K562 (cell line): ENCODE data around the gene SEC14L1. TPM values are rescaled to one million over a fixed set of nuclear protein-coding genes. Genes with fewer than 3 reads are reported as not detected.

Experiments used
- ATAC-seq: fragments of 200-7000 bp; cut with Tn5 transposase; 3 replicates; pipeline ENCODE4 v1.9.1; 2020; ENCODE audit warnings: moderate library complexity
- BruUV-seq: library from RNA; stranded (reverse); fragments of 400-500 nt; replicated peaks from 2 replicates; lab custom pipeline; 2021; lab: Mats Ljungman, UMichigan
- CTCF ChIA-PET: fragments of 300-600 bp; formaldehyde crosslinking; extraction: SDS; loops from one replicate; lab custom pipeline; 2021; ENCODE audit warnings: low intra/inter-chr PET ratio; lab: Yijun Ruan, JAX
- POLR2A ChIA-PET: fragments of 300-600, 350-650 bp; sonication (Branson Sonifier 250); formaldehyde crosslinking; extraction: SDS; loops from one replicate; lab custom pipeline; 2021; ENCODE audit warnings: antibody characterized with exemption, inconsistent platforms; lab: Yijun Ruan, JAX
- DNase-seq, 4 experiments: peaks; one replicate each; pipeline versions ENCODE4 v3.0.0 to v3.0.0-alpha.2; 2011 to 2018; ENCODE audit warnings: low spot score in 3 of 4, mixed read lengths in 3 of 4; ENCODE audit errors: extremely low read depth in 1 of 4
- FAIRE-seq: peaks from 2 replicates; lab custom pipeline; 2011; peaks lifted over from hg19 to GRCh38; lab: Jason Lieb, UNC
- H2AFZ ChIP-seq: 2 replicates; pipeline ENCODE4 v1.6.0; 2011; ENCODE audit warnings: low read depth, low read length, control low read depth, inconsistent platforms
- H3K27ac ChIP-seq: fragments of 200-600 bp; 3 replicates; pipeline ENCODE4 v1.8.0; 2011; ENCODE audit warnings: low read depth, mild to moderate bottlenecking, control low read depth, inconsistent platforms, low read length, moderate library complexity, mixed read lengths; ENCODE audit errors: extremely low read depth
- H3K27me3 ChIP-seq, 2 experiments: fragments of 300-600 bp in 1 of 2; 2 replicates in 1 of 2; 3 replicates in 1 of 2; pipeline versions ENCODE4 v1.6.0 to v1.8.0; 2011; ENCODE audit warnings: inconsistent platforms in 2 of 2, low read length in 2 of 2, mild to moderate bottlenecking in 1 of 2, mixed read lengths in 1 of 2, moderate library complexity in 1 of 2; ENCODE audit not compliant: control insufficient read depth in 2 of 2, insufficient read depth in 2 of 2
- H3K36me3 ChIP-seq: fragments of 300-600 bp; 3 replicates; pipeline ENCODE4 v1.8.0; 2011; ENCODE audit warnings: mild to moderate bottlenecking, low read length, inconsistent platforms; ENCODE audit not compliant: control insufficient read depth, insufficient read depth
- H3K4me1 ChIP-seq, 2 experiments: fragments of 200-600 bp in 1 of 2; replicated peaks in 1 of 2; 2 replicates in 1 of 2; 3 replicates in 1 of 2; pipeline versions ENCODE4 v1.5.1 to v1.8.0; 2011; ENCODE audit warnings: inconsistent platforms in 2 of 2, low read length in 2 of 2, mild to moderate bottlenecking in 1 of 2, mixed read lengths in 1 of 2, moderate library complexity in 1 of 2; ENCODE audit not compliant: control insufficient read depth in 2 of 2, insufficient read depth in 2 of 2
- H3K4me2 ChIP-seq: 2 replicates; pipeline ENCODE4 v1.6.1; 2011; ENCODE audit warnings: low read length, control low read depth, inconsistent platforms, mixed read lengths; ENCODE audit not compliant: insufficient read depth
- H3K4me3 ChIP-seq: fragments of 200-600 bp; sonication (generic), shearing (Covaris generic); 2 replicates; pipeline ENCODE4 v1.5.1; 2016; ENCODE audit warnings: control low read depth, inconsistent platforms
- H3K79me2 ChIP-seq: fragments of 200-600 bp; 3 replicates; pipeline ENCODE4 v1.8.0; 2011; ENCODE audit warnings: low read length, inconsistent platforms; ENCODE audit not compliant: control insufficient read depth, insufficient read depth
- H3K9ac ChIP-seq, 2 experiments: 2 replicates each; pipeline versions ENCODE4 v1.6.0 to v1.6.1; 2011; ENCODE audit warnings: low read depth in 2 of 2, low read length in 2 of 2, control low read depth in 1 of 2, inconsistent platforms in 1 of 2, mild to moderate bottlenecking in 1 of 2, mixed read lengths in 1 of 2; ENCODE audit not compliant: insufficient read depth in 1 of 2
- H3K9me1 ChIP-seq: one replicate; pipeline ENCODE4 v1.6.0; 2011; ENCODE audit warnings: inconsistent platforms, mild to moderate bottlenecking, low read length, moderate library complexity; ENCODE audit not compliant: control insufficient read depth, insufficient read depth
- H3K9me3 ChIP-seq: replicated peaks from 2 replicates; pipeline ENCODE4 v1.5.1; 2011; ENCODE audit warnings: low read depth, low read length, inconsistent platforms; ENCODE audit not compliant: control insufficient read depth, insufficient read depth
- H4K20me1 ChIP-seq: replicated peaks from 2 replicates; pipeline ENCODE4 v1.6.1; 2011; ENCODE audit warnings: low read length, inconsistent platforms, mixed read lengths; ENCODE audit not compliant: control insufficient read depth, insufficient read depth
- CHCHD3 ChIP-seq: fragments of 250-450 bp; sonication (Bioruptor Pico); IDR thresholded peaks from 2 replicates; pipeline ENCODE4 v2.1.2; 2022; ENCODE audit warnings: mild to moderate bottlenecking
- CREBBP ChIP-seq: IDR thresholded peaks from one replicate; pipeline ENCODE4 v1.6.1; 2012; ENCODE audit warnings: low read depth, mild to moderate bottlenecking, control low read depth, inconsistent platforms, low read length
- E2F3 ChIP-seq: fragments of 250-450 bp; sonication (Bioruptor Pico); IDR thresholded peaks from 2 replicates; pipeline ENCODE4 v1.4.0; 2020; ENCODE audit warnings: mild to moderate bottlenecking
- FOXK1 ChIP-seq: sonication (generic); formaldehyde crosslinking; IDR thresholded peaks from 2 replicates; pipeline ENCODE4 v1.8.0; 2022; ENCODE audit warnings: missing genetic modification reagents, mild to moderate bottlenecking, borderline replicate concordance
- ILF3 ChIP-seq: fragments of 450-650 bp; IDR thresholded peaks from 2 replicates; pipeline ENCODE4 v1.6.1; 2018; ENCODE audit warnings: antibody characterized with exemption, mild to moderate bottlenecking, moderate library complexity, borderline replicate concordance
- JUN ChIP-seq, 2 experiments: sonication (generic) in 1 of 2; formaldehyde crosslinking in 1 of 2; IDR thresholded peaks; 2 replicates each; pipeline versions ENCODE4 v1.6.1 to v1.8.0; 2012 to 2022; ENCODE audit warnings: borderline replicate concordance in 2 of 2, mild to moderate bottlenecking in 2 of 2, improper control_type of control experiment in 1 of 2, low read depth in 1 of 2, low read length in 1 of 2, missing genetic modification reagents in 1 of 2
- MTA1 ChIP-seq: fragments of 450-650 bp; IDR thresholded peaks from 2 replicates; pipeline ENCODE4 v1.6.1; 2017; ENCODE audit warnings: borderline replicate concordance
- PURB ChIP-seq: sonication (generic); formaldehyde crosslinking; IDR thresholded peaks from 2 replicates; pipeline ENCODE4 v1.9.0; 2021; ENCODE audit warnings: low read depth, mild to moderate bottlenecking, missing genetic modification reagents
- RCOR1 ChIP-seq, 2 experiments: IDR thresholded peaks; 2 replicates each; pipeline ENCODE4 v1.6.1; 2012; ENCODE audit warnings: low read depth in 2 of 2, low read length in 2 of 2, borderline replicate concordance in 1 of 2, improper control_type of control experiment in 1 of 2
- SREBF1 ChIP-seq: fragments of 150-350 bp; IDR thresholded peaks from 2 replicates; pipeline ENCODE4 v1.6.1; 2014; ENCODE audit warnings: antibody characterized with exemption, low read depth, low read length, borderline replicate concordance
- SRF ChIP-seq, 2 experiments: fragments of 250-450, 450-650 bp in 1 of 2; sonication (Bioruptor Pico) in 1 of 2; sonication (generic) in 1 of 2; formaldehyde crosslinking; IDR thresholded peaks; 2 replicates each; pipeline versions ENCODE4 v1.5.0 to v1.5.1; 2020 to 2022; ENCODE audit warnings: mild to moderate bottlenecking in 1 of 2, missing genetic modification reagents in 1 of 2
- ZKSCAN1 ChIP-seq: fragments of 150-350 bp; IDR thresholded peaks from 2 replicates; pipeline ENCODE4 v1.6.1; 2016; ENCODE audit warnings: low read depth, low read length
- ZNF23 ChIP-seq: fragments of 250-450 bp; sonication (Bioruptor Pico); IDR thresholded peaks from 2 replicates; pipeline ENCODE4 v1.4.0; 2020; ENCODE audit warnings: mild to moderate bottlenecking
- WGBS: fragments of 100-300 bp; shearing (Covaris generic); methylation state at CpG from one replicate; pipeline ENCODE4 v1.1.6; 2016; ENCODE audit warnings: low coverage, mixed read lengths; ENCODE audit not compliant: insufficient coverage; ENCODE audit errors: missing lambda C conversion rate; 5-methylcytosine and 5-hydroxymethylcytosine counted together
- in situ Hi-C: fragments of 300-500 bp; cut with MboI; formaldehyde crosslinking; loops from 4 replicates; pipeline ENCODE4 v1.15.0; 2018; ENCODE audit warnings: inconsistent platforms, mixed read lengths
- intact Hi-C: fragments of 100-400 bp; cut with micrococcal nuclease; formaldehyde crosslinking; loops from 2 replicates; pipeline ENCODE4 v1.14.2; 2022
- polyA plus RNA-seq, 8 experiments: library from polyadenylated mRNA; depleted of rRNA in 4 of 8; stranded (reverse) in 5 of 8; unstranded in 3 of 8; fragments of >200 nt; fragmentation: Nextera tagmentation in 2 of 8; fragmentation: Illumina TruSeq in 1 of 8; extraction: Ambion mirVana in 2 of 8; extraction: Trizol in 1 of 8; gene quantifications; 2 replicates each; pipeline versions ENCODE4 v1.2.1 to v1.2.3, GENCODE V29; 2011 to 2014; ENCODE audit warnings: inconsistent platforms in 1 of 8, missing spikeins in 1 of 8
- total RNA-seq, 7 experiments: library from RNA; depleted of rRNA in 6 of 7; stranded (reverse); fragments of >200 nt in 6 of 7; fragmentation: Illumina TruSeq in 2 of 7; extraction: Trizol in 2 of 7; gene quantifications; 2 replicates each; pipeline versions ENCODE4 v1.2.1 to v1.2.3, GENCODE V29; 2011 to 2021; ENCODE audit warnings: low replicate concordance in 1 of 7
- TF ChIP-seq, protein P1 (sequence below): fragments of 150-350 bp; IDR thresholded peaks from 2 replicates; pipeline ENCODE4 v1.6.1; 2014; ENCODE audit warnings: low read depth, mild to moderate bottlenecking, low read length, borderline replicate concordance

Gene SEC14L1
- total and polyA plus RNA-seq, 9 of the 15 experiments (the other 6 are each of a cell fraction or from before 2014, with no cell fraction given): 3.1 to 39.7 (median 15.2) TPM

DNA sequence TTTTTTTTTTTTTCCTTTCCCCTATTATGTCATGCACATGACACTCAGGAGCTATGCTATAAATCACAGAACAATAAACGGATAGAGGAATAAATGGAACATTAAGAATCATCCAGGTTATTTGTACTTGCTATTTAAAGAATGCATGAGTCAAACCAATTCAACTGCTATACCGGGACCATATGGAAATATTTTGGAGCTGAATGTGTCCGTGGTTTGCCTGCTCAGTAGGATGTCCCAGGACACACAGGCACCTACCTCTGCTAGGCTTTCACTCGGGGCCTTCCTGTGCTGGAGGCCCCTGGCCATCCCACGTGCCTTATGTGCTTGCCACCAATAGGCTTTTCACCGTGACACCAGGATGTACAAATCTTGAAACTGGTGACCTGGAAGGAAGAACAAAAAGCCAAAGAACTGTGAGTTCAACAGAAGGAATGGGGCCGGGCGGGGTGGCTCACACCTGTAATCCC is 15.3 kb upstream of the SEC14L1 start (continued):
- TF ChIP-seq, protein P1, sequence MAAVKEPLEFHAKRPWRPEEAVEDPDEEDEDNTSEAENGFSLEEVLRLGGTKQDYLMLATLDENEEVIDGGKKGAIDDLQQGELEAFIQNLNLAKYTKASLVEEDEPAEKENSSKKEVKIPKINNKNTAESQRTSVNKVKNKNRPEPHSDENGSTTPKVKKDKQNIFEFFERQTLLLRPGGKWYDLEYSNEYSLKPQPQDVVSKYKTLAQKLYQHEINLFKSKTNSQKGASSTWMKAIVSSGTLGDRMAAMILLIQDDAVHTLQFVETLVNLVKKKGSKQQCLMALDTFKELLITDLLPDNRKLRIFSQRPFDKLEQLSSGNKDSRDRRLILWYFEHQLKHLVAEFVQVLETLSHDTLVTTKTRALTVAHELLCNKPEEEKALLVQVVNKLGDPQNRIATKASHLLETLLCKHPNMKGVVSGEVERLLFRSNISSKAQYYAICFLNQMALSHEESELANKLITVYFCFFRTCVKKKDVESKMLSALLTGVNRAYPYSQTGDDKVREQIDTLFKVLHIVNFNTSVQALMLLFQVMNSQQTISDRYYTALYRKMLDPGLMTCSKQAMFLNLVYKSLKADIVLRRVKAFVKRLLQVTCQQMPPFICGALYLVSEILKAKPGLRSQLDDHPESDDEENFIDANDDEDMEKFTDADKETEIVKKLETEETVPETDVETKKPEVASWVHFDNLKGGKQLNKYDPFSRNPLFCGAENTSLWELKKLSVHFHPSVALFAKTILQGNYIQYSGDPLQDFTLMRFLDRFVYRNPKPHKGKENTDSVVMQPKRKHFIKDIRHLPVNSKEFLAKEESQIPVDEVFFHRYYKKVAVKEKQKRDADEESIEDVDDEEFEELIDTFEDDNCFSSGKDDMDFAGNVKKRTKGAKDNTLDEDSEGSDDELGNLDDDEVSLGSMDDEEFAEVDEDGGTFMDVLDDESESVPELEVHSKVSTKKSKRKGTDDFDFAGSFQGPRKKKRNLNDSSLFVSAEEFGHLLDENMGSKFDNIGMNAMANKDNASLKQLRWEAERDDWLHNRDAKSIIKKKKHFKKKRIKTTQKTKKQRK: no peak
- no peak for TF ChIP-seq SREBF1

- TF ChIP-seq FOXK1 (no peak), JUN (IDR thresholded peaks at IDR 0.05; ENCODE audit: borderline replicate concordance, low read depth, low read length) (no peak), JUN (CRISPR knock-in tag; IDR thresholded peaks at IDR 0.05; ENCODE audit: borderline replicate concordance) (no peak), ILF3 (no peak), SRF (CRISPR knock-in tag; IDR thresholded peaks at IDR 0.05) (no peak), RCOR1 (IDR thresholded peaks at IDR 0.05; ENCODE audit: borderline replicate concordance in 1 of 2, low read depth in 2 of 2, low read length in 2 of 2) (no peak), CHCHD3 (CRISPR knock-in tag) (no peak), CREBBP (no peak), E2F3 (no peak), PURB (CRISPR knock-in tag) (no peak), ZKSCAN1 (no peak), ZNF23 (CRISPR knock-in tag) (no peak), MTA1 (no peak)
- H3K27ac ChIP-seq: no peak overlapping the region
- BruUV-seq: no TSS peak
- in situ Hi-C loops: no loop called here
- WGBS: 69% methylated on average over 6 of the region's 7 CpGs
- H3K4me2 ChIP-seq: no peak overlapping the region
- no peak overlapping the region for H3K4me3 ChIP-seq
- ATAC-seq: no peak
- no peaks in the 10 kb centered on the region for H3K9me1 ChIP-seq
- no peak for DNase-seq
- ChIA-PET CTCF (no interaction called here), POLR2A (interaction anchor here (0.5 to 1.1 kb wide), 2 partner anchors 12 to 75 kb away, joined by 3 read pairs; no protein-coding TSS in a partner anchor)
- no peaks in the 10 kb centered on the region for H4K20me1 ChIP-seq
- intact Hi-C loops: loop anchor here (5.0 kb wide), 1 partner anchor 39 kb away; no protein-coding TSS in a partner anchor
- H2AFZ ChIP-seq: no peak overlapping the region
- H3K79me2 ChIP-seq: no peaks in the 10 kb centered on the region
- H3K4me1 ChIP-seq: peaks cover 30 to 40% of the 10 kb centered on the region in 2 experiments
- peak overlapping the region in 1 of 2 experiments; percentile 61; a peak in 1 of 4 replicates for H3K9ac ChIP-seq
- no peak for FAIRE-seq
- no peaks in the 10 kb centered on the region for H3K27me3 ChIP-seq
- H3K36me3 ChIP-seq: no peaks in the 10 kb centered on the region
- H3K9me3 ChIP-seq: no peaks in the 10 kb centered on the region
These were observed 14.2 kb upstream of the SEC14L1 start for GRCh38 chr17:77126519-77126918.
